ENCODE measurements around the gene NDUFB8. TPM values are rescaled to one million over a fixed set of nuclear protein-coding genes. Genes with fewer than 3 reads are reported as not detected.

NDUFB8 gene
- total and polyA plus RNA-seq, 9 donors, result 99.4 to 262 (median 150) TPM

DNA sequence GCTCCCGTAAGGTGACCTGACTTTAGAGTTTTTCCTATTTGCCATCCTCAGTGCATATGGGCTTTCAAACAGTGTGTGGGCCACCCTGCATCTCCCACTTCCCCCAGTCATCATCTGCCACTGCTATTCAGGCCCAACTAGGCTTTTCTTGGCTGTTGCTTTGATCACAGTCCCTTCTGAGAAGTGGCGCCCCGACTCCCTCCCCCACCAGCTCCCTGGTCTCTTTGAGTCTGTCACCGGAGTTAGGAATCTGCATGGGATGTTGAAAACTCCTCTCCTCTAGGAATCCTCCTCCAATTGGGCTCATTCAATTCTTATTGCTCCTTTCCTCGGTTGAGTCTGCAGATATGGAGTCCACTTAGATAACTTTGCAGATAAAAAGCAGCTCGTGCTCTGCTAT, 38.2 kb upstream of the NDUFB8 start:
- DNase-seq, result no peak
- Histone ChIP-seq H3K36me3 (no peaks in the 10 kb centered on the region), H3K4me3 (no peak overlapping the region), H3K4me1 (ENCODE audit: insufficient read depth) (peaks cover under 1% of the 10 kb centered on the region), H3K9me3 (no peaks in the 10 kb centered on the region), H3K27ac (no peak overlapping the region), H3K27me3 (no peaks in the 10 kb centered on the region)
- WGBS, 3 donors, result 16 to 19% (median 17%) methylated on average over 6 of the region's 6 CpGs
- intact Hi-C loops (cut with DNase I), result loop anchor here in 1 of 4 donors (10.0 kb wide), 1 partner anchor 307 kb away; no protein-coding TSS in a partner anchor
- TF ChIP-seq EP300 (IDR thresholded peaks at IDR 0.05) (no peak), POLR2A (IDR thresholded peaks at IDR 0.05) (no peak)
- TF ChIP-seq, protein P1, sequence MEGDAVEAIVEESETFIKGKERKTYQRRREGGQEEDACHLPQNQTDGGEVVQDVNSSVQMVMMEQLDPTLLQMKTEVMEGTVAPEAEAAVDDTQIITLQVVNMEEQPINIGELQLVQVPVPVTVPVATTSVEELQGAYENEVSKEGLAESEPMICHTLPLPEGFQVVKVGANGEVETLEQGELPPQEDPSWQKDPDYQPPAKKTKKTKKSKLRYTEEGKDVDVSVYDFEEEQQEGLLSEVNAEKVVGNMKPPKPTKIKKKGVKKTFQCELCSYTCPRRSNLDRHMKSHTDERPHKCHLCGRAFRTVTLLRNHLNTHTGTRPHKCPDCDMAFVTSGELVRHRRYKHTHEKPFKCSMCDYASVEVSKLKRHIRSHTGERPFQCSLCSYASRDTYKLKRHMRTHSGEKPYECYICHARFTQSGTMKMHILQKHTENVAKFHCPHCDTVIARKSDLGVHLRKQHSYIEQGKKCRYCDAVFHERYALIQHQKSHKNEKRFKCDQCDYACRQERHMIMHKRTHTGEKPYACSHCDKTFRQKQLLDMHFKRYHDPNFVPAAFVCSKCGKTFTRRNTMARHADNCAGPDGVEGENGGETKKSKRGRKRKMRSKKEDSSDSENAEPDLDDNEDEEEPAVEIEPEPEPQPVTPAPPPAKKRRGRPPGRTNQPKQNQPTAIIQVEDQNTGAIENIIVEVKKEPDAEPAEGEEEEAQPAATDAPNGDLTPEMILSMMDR (IDR thresholded peaks at IDR 0.05), result no peak

DNA sequence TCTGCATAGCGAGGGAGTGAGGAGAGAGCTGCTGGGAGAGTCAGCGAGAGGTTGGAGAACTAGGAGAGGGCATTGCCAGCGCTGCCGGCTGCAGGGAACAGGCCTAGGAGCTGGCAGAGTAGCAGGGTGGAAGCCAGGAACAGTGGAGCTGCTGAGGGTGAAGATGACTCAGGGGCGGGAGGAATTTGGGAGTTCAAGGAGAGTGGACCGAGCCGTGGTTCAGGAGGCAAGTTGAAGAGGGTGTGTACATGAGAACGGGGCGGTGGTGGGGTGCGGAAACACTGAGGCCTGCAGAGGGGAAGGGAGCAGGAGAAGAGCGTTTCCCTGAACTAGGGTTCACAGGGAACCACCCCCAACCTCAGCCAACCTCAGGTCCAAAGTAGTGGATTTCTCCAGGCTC, 37.6 kb upstream of the NDUFB8 start:
- 24 to 38% (median 33%) methylated on average over 11 of the region's 11 CpGs for WGBS, 3 donors
- H3K27me3 ChIP-seq, result no peaks in the 10 kb centered on the region
- H3K36me3 ChIP-seq, result no peaks in the 10 kb centered on the region
- H3K27ac ChIP-seq, result no peak overlapping the region
- intact Hi-C loops (cut with DNase I), result loop anchor here in 1 of 4 donors (10.0 kb wide), 1 partner anchor 308 kb away; no protein-coding TSS in a partner anchor
- no peak for DNase-seq
- H3K4me3 ChIP-seq, result no peak overlapping the region
- TF ChIP-seq, protein P1 (IDR thresholded peaks at IDR 0.05), result no peak
- H3K4me1 ChIP-seq (ENCODE audit: insufficient read depth), result peaks cover 6% of the 10 kb centered on the region
- H3K9me3 ChIP-seq, result no peaks in the 10 kb centered on the region

DNA sequence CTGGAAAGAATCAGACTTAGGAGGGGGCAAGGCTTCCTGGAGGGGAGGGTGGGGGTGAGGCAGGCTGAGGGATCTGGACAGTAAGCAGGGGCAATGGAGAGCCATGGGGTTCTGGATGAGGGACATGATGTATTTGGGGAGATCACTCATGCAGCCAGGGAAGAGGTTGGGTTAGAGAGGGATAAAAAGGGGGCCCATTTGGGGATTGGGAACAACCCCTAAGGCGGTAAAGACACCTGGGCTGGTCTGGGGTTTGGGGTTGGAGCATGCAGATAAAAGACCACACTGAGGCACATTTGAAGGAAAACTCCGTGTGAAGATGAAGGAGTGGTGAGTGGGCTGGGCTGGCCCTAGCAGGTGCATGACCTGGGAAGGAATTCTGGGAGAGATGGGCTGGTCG, 36.9 kb upstream of the NDUFB8 start:
- WGBS, 3 donors, result 39 to 60% (median 50%) methylated on average over 3 of the region's 3 CpGs
- Histone ChIP-seq H3K4me1 (ENCODE audit: insufficient read depth) (peaks cover 10% of the 10 kb centered on the region), H3K27me3 (no peaks in the 10 kb centered on the region), H3K9me3 (no peaks in the 10 kb centered on the region), H3K27ac (no peak overlapping the region), H3K36me3 (no peaks in the 10 kb centered on the region), H3K4me3 (no peak overlapping the region)
- intact Hi-C loops (cut with DNase I), result loop anchor here in 1 of 4 donors (10.0 kb wide), 1 partner anchor 308 kb away; no protein-coding TSS in a partner anchor
- TF ChIP-seq EP300 (IDR thresholded peaks at IDR 0.05), result no peak
- TF ChIP-seq, protein P1 (IDR thresholded peaks at IDR 0.05), result no peak
- no peak for DNase-seq

DNA sequence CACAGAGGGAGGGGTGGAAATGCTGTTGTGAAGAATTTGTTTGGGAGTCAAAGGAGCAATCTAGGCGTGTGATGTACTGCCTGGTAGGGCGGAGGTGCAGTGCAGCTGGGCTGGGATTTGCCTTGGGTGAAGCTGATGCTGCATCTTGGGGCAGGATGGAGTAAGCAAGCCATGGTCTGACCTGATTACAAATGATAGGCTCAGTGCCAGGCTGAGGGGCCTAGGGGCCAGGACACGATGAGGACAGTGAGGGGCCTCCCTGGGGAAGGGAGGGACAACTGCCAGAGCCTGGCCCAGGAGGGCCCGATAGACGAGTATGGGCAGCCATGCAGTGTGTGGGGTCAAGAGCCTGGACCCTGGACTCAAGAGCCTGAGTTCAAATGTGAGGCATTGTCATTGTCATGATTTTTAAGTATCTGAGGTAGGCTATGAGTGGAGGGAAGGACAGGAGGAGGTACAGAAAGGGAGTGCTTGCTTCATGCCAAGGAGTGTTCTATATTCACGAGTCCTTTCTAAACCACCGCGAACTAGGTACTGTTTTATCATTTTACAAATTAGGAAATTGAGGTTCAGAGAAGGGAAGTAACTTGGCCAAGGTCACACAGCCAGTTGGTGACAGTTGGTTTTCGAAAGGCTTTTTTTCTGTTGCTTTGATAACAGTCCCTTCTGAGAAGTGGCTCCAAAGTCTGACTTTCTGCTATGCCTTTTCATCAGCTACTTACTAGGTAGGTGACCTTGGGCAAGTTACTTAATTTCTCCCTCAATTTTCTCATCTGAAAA, 35.7 kb upstream of the NDUFB8 start:
- intact Hi-C loops (cut with DNase I), result loop anchor here in 1 of 4 donors (10.0 kb wide), 1 partner anchor 309 kb away; no protein-coding TSS in a partner anchor
- Histone ChIP-seq H3K36me3 (no peaks in the 10 kb centered on the region), H3K9me3 (no peaks in the 10 kb centered on the region), H3K27me3 (no peaks in the 10 kb centered on the region), H3K4me3 (no peak overlapping the region), H3K4me1 (ENCODE audit: insufficient read depth) (peaks cover 10% of the 10 kb centered on the region), H3K27ac (no peak overlapping the region)
- TF ChIP-seq, protein P1 (IDR thresholded peaks at IDR 0.05), result no peak
- DNase-seq, result no peak
- 53 to 70% (median 59%) methylated on average over 9 of the region's 9 CpGs for WGBS, 3 donors
